ENCODE measurements around the gene ANKRD53. TPM values are rescaled to one million over a fixed set of nuclear protein-coding genes. Genes with fewer than 3 reads are reported as not detected.

ANKRD53 gene
- total RNA-seq, 1 experiment from 2014 or later: not detected

DNA sequence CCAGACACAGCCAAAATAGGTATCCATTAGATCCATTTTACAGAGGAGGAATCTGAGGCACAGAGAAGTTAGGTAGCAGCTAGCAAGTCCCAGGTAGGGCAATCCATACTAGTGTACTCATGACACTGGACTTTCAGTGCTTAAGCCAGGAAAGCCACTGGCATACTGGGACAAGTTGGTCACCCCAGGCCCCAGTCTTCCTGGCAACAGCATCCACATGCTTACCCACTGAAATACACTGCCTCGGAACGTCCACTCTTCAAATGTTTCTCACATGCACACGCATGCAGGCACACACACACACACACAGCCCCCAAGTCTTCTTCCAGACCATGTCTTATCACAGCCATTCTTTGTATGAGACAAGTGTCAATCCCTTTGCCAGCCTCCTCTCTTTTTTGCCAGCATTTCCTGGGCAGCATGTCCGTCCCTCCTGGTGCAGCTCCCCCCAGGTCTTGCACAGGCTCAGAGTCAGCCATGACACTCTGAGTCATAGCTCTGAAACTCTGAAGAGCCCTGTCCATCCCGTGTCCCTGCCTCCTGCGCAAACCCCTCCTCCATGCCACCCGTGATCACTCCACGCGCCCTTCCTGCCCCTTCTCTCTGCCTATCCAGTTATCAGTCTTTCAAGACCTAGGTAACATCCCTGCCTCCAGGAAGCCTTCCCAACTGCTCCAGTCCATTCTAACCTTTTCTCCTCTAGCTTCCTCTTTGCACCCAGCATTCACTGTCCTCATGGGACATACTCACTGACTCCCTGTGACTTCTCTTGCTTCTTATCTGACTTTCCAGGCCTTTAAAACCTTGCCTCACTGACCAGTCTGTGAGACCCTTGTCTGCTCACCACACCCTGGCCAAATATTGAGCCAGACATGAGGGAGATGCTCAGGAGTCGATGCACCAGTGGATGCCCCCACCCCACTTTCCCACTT lies 27.1 kb downstream of the ANKRD53 start:
- ChIA-PET POLR2A (ENCODE audit: unreplicated experiment) (no interaction called here), CTCF (interaction anchor here (0.6 kb wide), 1 partner anchor 89 kb away, joined by 3 read pairs; no protein-coding TSS in a partner anchor)
- Histone ChIP-seq H3F3A (ENCODE audit: insufficient read depth, low read depth) (no peaks in the 10 kb centered on the region), H2AFZ (no peak overlapping the region), H3K36me3 (ENCODE audit: low read depth) (no peaks in the 10 kb centered on the region), H3K27ac (no peak overlapping the region), H3K9me2 (ENCODE audit: insufficient read depth) (no peaks in the 10 kb centered on the region), H3K27me3 (ENCODE audit: insufficient read depth, low read depth) (no peaks in the 10 kb centered on the region), H3K4me2 (no peak overlapping the region), H3K79me2 (ENCODE audit: low read depth) (no peaks in the 10 kb centered on the region), H4K20me1 (ENCODE audit: insufficient read depth) (no peaks in the 10 kb centered on the region), H3K9me3 (ENCODE audit: insufficient read depth, low read depth) (no peaks in the 10 kb centered on the region), H3K4me3 (no peak overlapping the region), H3K4me1 (replicated peaks; ENCODE audit: insufficient read depth) (peaks cover 3% of the 10 kb centered on the region; the same call in 1 of the 2 replicates)
- no TSS peak for BruUV-seq (replicated peaks)
- TF ChIP-seq, protein P1, sequence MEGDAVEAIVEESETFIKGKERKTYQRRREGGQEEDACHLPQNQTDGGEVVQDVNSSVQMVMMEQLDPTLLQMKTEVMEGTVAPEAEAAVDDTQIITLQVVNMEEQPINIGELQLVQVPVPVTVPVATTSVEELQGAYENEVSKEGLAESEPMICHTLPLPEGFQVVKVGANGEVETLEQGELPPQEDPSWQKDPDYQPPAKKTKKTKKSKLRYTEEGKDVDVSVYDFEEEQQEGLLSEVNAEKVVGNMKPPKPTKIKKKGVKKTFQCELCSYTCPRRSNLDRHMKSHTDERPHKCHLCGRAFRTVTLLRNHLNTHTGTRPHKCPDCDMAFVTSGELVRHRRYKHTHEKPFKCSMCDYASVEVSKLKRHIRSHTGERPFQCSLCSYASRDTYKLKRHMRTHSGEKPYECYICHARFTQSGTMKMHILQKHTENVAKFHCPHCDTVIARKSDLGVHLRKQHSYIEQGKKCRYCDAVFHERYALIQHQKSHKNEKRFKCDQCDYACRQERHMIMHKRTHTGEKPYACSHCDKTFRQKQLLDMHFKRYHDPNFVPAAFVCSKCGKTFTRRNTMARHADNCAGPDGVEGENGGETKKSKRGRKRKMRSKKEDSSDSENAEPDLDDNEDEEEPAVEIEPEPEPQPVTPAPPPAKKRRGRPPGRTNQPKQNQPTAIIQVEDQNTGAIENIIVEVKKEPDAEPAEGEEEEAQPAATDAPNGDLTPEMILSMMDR (conservative IDR thresholded peaks at IDR 0.05): no peak
- no peak for TF ChIP-seq EZH2 (IDR thresholded peaks at IDR 0.05; ENCODE audit: low read depth)
- no peak for DNase-seq
- intact Hi-C loops (cut with micrococcal nuclease; ENCODE audit: unreplicated experiment): no loop called here

DNA sequence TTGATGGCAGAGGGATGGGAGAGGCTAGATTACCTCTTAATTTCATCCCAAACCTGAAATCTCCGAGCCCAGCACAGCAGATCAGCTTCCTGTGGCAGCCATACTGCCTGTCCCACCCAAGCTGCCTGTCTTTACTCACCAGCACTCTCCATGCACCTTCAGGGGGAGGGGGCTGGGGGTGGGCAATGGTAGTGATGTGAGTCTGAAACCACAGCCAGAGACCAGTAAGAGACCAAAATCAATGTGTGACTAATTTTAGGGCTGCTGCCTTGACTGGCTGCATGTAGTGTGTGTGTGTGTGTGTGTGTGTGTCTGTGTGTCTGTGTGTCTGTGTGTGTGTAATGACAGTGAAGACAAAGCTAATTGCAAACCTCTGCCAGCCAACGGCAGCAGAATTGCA lies 27.9 kb downstream of the ANKRD53 start:
- Histone ChIP-seq H3F3A (ENCODE audit: insufficient read depth, low read depth) (no peaks in the 10 kb centered on the region), H3K9me2 (ENCODE audit: insufficient read depth) (no peaks in the 10 kb centered on the region), H3K27me3 (ENCODE audit: insufficient read depth, low read depth) (no peaks in the 10 kb centered on the region), H3K4me1 (replicated peaks; ENCODE audit: insufficient read depth) (no peaks in the 10 kb centered on the region), H2AFZ (no peak overlapping the region), H3K79me2 (ENCODE audit: low read depth) (no peaks in the 10 kb centered on the region), H3K9me3 (ENCODE audit: insufficient read depth, low read depth) (no peaks in the 10 kb centered on the region), H3K4me3 (no peak overlapping the region), H4K20me1 (ENCODE audit: insufficient read depth) (no peaks in the 10 kb centered on the region), H3K4me2 (no peak overlapping the region), H3K36me3 (ENCODE audit: low read depth) (no peaks in the 10 kb centered on the region), H3K27ac (no peak overlapping the region)
- ChIA-PET POLR2A (ENCODE audit: unreplicated experiment) (no interaction called here), CTCF (interaction anchor here (0.6 kb wide), 1 partner anchor 88 kb away, joined by 3 read pairs; no protein-coding TSS in a partner anchor)
- no TSS peak for BruUV-seq (replicated peaks)
- intact Hi-C loops (cut with micrococcal nuclease; ENCODE audit: unreplicated experiment): no loop called here
- DNase-seq: no peak
- no peak for TF ChIP-seq EZH2 (IDR thresholded peaks at IDR 0.05; ENCODE audit: low read depth)
- TF ChIP-seq, protein P1 (conservative IDR thresholded peaks at IDR 0.05): no peak

DNA sequence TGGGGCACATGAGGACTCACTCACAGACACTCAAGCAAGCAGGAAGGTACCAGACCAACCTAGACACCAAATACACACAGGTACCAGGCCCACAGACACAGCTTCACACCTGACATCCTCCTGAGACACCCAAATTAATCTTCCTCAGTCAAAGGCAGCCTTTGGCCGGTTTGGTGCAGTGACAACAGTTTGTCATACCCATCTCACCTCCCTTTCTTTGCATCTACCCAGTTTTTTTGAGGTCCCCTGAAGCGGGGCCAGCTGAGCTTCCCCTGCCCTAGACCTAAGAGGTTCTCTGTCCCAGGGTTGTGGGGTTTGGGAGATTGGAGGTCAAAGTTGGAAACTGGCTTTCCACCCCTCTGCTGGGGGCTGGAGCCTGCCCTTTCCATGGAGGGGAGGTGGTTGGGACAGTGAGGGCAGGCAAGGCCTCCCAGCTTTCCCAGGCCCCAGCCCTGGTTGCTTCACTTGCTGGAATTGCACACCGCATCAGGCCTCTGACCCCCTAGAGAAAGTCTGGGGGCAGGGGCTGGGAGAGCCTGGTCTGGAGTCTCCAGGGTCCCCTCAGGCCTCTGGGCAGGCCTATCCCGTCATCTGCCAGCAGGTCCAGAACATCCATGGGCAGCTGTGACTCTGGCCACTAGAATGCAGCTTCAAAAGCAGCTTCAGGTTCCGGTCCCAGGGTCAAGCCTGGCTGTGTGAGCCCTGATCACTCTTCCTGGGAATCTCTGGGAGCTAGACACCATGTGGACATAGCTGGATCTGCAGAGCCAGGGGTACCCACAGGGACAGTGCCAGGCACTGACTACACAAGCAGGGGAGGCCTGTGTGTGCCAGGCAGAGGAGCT lies 28.7 kb downstream of the ANKRD53 start:
- no peaks in the 10 kb centered on the region for H3K9me2 ChIP-seq (ENCODE audit: insufficient read depth)
- no peak for DNase-seq
- no peaks in the 10 kb centered on the region for H3F3A ChIP-seq (ENCODE audit: insufficient read depth, low read depth)
- no peaks in the 10 kb centered on the region for H3K4me1 ChIP-seq (replicated peaks; ENCODE audit: insufficient read depth)
- no peak overlapping the region for H2AFZ ChIP-seq
- ChIA-PET POLR2A (ENCODE audit: unreplicated experiment) (no interaction called here), CTCF (no interaction called here)
- BruUV-seq (replicated peaks): no TSS peak
- H3K4me3 ChIP-seq: no peak overlapping the region
- no peaks in the 10 kb centered on the region for H3K79me2 ChIP-seq (ENCODE audit: low read depth)
- H4K20me1 ChIP-seq (ENCODE audit: insufficient read depth): no peaks in the 10 kb centered on the region
- no peaks in the 10 kb centered on the region for H3K27me3 ChIP-seq (ENCODE audit: insufficient read depth, low read depth)
- H3K4me2 ChIP-seq: no peak overlapping the region
- no peak for TF ChIP-seq EZH2 (IDR thresholded peaks at IDR 0.05; ENCODE audit: low read depth)
- TF ChIP-seq, protein P1 (conservative IDR thresholded peaks at IDR 0.05): no peak
- H3K9me3 ChIP-seq (ENCODE audit: insufficient read depth, low read depth): no peaks in the 10 kb centered on the region
- H3K27ac ChIP-seq: no peak overlapping the region
- intact Hi-C loops (cut with micrococcal nuclease; ENCODE audit: unreplicated experiment): no loop called here
- no peaks in the 10 kb centered on the region for H3K36me3 ChIP-seq (ENCODE audit: low read depth)
